NOMO-1 treated with dmso at 0.1 percent for 144 hours (cell line): ENCODE results near the gene KRTAP4-9.
"Not testable (repeated sequence)": the region's sequence is repeated elsewhere in the genome, so short reads cannot be mapped to it uniquely, and the experiment has no call there.

Experiments
- DNase-seq: peaks from one replicate; lab custom pipeline; 2025; ENCODE audit not compliant: unreplicated experiment; lab: John Stamatoyannopoulos, UW

KRTAP4-9 gene

DNA sequence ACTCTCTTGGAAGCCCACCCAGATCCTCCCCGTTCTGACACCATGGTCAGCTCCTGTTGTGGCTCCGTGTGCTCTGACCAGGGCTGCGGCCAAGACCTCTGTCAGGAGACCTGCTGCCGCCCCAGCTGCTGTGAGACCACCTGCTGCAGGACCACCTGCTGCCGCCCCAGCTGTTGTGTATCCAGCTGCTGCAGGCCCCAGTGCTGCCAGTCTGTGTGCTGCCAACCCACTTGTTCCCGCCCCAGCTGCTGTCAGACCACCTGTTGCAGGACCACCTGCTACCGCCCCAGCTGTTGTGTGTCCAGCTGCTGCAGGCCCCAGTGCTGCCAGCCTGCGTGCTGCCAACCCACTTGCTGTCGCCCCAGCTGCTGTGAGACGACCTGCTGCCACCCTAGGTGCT lies at the start of gene KRTAP4-9:
Gene KRTAP4-9, plus strand, starts transcription at position 43 of the 400 bp plus-strand sequence. Its CDS starts 0 bp downstream, at position 43.
- DNase-seq = not testable (repeated sequence)

DNA sequence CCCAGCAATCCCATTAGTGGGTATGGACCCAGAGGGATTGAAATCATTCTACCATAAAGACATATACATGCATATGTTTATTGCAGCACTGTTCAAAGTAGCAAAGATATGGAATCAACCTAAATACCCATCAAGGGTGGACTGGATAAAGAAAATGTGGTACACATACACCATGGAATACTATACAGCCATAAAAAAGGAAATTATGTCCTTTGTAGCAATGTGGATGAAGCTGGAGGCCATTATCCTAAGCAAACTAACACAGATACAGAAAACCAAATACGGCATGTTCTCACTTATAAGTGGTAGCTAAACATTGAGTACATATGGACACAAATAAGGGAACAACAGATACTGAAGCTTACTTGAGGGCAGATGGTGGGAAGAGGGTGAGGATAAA lies 47.6 kb upstream of the KRTAP4-9 start:
- no peak for DNase-seq

DNA sequence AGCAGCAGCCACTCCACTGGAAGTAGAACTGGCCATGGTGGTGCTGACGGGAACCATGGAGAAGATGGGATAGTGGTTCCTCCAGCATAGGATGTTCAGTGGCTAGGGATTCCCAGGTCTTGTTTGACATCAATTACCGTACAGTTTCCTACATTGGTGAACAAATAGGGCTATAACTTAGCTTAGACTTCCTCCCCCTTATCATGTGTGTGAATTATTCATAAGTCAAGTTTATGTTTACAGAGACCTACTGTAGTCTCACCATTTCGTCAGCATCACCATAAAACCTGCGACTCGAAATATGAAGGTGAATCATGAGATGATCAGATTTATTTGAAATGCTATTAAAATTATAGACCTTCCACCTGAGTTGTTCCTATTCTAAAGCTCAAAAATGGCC lies 46.4 kb upstream of the KRTAP4-9 start:
- DNase-seq = no peak

DNA sequence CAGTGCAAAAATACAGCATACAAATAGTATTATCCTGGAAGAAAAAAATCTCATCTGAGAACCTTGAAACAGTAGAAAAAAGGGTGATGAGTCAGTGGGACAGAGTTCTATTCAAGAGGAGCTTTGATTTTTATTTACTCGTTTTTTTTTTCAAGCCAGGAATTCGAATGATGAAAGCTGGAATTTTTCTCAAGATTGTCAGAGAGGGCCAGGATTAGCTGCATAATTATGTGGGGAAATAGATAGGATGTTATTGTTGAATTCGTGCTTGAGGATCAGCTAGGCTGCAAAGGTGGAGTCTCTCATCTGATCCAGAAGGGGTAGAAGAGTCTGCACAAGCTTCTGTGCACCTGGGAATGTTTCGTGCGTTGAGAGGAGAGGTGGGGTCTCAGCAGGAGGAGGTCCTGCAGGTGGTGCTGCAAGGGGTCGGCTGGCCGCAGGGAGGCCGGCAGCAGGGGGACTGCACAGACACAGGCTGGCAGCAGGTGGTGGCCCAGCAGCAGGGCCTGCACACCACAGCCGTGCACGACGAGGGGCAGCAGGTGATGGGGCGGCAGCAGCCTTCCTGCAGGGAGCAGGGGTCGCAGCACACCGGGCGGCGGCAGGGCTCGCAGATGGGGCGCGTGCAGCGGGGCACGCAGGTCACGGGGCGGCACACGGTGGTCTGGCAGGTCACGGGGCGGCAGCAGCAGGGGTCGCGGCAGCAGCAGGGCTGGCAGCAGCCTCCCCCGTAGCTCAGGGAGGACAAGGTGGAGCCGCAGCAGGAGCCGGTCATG lies 45.7 kb upstream of the KRTAP4-9 start:
- not testable (repeated sequence) for DNase-seq

DNA sequence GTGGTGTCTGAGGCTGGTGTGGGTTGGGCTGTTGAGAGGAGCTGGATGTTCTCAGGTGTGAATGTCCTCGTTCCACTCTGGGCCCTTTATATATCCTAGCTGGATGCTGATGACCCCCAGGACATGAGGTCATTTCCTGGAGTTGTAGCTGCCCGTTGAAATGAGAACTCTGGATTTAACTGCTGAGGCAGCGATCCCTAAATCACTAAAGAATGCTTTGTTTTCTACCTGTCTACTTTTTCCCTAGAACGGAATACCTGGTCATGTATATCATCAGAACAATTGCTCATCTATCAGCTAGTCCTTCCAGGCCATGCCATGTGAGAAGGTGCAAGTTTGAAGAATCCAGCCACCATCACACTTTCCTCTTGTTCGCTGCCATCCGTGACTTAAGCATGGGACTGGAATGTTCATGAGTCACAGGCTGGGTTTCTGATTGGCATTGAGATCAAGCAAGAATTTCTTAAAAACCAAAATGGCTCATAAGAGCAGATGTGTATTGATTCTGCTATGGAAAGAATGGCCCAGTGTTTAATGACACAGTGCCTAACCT lies 45.1 kb upstream of the KRTAP4-9 start, which contains the start of gene KRTAP2-3:
Gene KRTAP2-3, minus strand, starts transcription at position 63 of the 553 bp plus-strand sequence. CDS start 64 bp downstream, outside the sequence.
- no peak for DNase-seq

DNA sequence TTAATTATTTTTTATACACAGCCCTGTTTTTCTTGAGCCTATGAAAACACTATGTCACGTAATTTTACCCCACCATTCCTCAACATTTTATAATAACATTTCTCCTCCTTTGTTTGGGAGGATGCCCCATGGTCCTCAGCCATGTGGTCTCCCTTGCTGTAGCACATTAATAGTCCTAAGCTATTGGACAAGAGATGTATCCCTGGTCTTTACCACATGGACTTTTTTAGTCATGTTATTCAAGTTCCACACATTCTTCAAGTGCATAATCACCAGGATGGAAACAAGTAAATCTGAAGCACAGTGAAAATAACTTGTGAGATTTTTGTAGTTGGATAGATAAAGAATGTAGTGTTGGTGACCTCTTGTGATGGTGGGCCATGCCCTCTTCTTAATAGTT lies 43.2 kb upstream of the KRTAP4-9 start:
- no peak for DNase-seq

DNA sequence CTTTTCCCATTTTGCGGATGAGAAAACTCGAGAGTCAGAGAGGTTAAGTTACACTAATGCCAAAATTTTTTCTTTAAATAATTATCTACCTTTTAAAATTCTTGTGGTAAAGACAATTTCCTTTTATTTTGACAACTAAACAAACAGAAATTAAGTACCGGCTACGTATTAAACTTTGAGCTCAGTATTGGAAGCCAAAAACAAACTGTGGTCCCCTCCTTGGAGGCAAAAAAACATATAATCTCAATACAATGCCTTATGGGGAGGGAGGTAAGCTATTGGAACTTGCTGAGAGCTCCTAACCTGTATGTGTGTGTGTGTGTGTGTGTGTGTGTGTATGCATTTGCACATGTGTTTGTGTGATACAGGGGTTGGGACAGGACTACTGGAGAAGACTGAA lies 41.7 kb upstream of the KRTAP4-9 start:
- DNase-seq = no peak

DNA sequence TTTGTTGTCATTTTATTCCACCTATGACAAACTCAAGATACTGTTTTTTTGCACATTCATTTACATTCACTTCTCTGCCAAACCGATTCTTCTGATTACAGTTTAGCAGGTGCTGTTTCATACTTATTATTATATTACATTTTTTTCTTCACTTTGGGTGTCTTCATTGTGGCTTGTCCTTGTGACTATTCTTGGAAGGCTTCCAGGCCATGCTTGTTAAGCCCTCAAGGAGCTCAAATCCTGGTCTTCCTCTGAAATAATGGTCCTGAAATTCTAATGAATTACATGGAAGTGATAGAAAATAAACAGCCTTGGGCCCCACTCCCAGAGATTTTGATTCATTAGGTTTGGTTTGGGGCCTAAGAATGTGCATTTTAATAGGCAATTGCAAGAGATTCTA lies 40.9 kb upstream of the KRTAP4-9 start:
- no peak for DNase-seq

DNA sequence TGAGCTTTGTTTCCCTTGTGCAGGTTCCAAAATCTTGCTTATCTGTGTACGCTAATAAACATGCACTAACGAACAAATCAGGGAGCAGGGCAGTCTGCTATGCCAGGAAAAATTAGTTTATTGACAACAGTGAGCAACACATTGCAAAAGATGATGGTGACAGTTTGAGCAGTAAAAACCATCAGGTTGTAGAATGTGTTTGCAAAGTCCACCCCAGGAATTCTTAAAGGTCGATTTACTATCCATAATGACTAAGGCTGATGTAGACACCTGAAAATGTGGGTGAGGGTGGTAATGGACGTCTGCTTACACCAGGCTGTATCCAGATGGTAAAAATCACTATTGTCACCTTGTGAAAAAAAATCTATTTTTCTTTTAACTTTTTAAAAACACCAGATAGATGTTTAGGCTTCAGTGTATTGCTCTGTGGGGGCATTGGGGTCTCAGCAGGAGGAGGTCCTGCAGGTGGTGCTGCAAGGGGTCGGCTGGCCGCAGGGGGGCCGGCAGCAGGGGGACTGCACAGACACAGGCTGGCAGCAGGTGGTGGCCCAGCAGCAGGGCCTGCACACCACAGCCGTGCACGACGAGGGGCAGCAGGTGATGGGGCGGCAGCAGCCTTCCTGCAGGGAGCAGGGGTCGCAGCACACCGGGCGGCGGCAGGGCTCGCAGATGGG lies 40.0 kb upstream of the KRTAP4-9 start:
- DNase-seq = not testable (repeated sequence)

DNA sequence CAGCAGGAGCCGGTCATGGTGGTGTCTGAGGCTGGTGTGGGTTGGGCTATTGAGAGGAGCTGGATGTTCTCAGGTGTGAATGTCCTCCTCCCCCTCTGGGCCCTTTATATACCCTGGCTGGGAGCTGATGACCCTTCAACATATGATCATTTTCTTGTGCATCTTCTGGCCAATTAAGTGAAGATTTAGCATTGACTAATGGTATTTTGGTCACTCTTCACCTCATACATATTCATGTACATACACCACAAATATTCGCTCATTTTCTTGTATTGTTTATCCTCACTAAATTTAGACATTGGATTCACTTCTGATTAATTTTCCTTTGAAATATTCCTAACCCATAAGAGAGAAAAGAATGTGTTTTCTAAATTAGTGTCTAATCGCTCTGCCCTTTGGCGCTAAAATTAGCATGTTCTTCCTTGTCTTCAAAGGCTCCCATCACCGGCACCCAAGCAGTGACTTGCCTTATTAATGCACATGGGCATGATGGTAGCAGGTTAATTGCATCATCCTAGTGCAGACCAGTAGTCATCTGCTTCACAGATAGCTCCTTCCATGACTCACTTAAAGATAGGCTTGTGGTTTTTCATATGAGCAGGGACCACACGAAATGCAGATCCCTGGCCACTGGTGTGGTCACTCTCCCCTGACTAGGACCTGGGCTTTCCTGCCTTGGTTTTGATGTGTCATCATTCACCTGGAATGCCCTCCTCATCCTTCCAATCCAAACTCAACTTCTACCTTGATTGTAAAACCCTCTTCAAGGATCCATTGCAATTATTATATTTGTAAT lies 39.2 kb upstream of the KRTAP4-9 start, which contains the start of gene KRTAP2-4:
Gene KRTAP2-4, minus strand, starts transcription at position 51 of the 796 bp plus-strand sequence. Its CDS starts 34 bp downstream, at position 17.
- DNase-seq = no peak

DNA sequence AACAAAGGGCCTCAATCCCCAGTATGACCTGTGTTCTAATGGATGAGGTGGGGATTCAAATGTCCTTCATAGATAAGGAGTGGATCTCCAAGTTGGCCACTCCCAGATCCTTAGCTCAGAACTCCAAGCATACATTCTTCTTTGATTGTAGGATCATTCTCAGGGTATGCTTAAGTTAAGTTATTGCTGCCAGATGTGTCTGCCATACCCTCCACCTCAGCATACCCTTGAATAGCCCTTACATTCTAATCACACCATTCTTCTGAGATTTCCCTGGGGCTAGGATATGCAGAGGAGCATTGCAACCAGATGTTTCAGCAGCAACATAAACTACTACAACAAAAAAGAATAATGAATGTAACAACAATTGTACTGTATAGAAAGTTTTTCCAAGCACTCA lies 37.9 kb upstream of the KRTAP4-9 start:
- no peak for DNase-seq

DNA sequence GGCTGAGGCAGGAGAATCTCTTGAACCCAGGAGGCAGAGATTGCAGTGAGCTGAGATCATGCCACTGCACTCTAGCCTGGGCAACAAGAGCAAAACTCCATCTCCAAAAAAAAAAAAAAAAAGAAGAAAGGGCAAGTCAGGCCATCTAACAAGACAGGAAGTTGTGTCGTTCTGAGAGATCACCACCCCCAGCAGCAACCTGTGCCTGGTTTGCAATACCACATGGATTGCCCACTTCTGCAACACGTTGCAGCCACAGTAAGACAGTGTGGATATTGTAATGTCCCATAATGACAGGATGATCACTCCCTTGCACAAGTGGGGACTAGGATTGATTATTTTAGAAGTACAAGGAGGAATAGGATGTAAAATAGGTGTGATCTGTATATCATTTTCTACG lies 36.2 kb upstream of the KRTAP4-9 start:
- no peak for DNase-seq

DNA sequence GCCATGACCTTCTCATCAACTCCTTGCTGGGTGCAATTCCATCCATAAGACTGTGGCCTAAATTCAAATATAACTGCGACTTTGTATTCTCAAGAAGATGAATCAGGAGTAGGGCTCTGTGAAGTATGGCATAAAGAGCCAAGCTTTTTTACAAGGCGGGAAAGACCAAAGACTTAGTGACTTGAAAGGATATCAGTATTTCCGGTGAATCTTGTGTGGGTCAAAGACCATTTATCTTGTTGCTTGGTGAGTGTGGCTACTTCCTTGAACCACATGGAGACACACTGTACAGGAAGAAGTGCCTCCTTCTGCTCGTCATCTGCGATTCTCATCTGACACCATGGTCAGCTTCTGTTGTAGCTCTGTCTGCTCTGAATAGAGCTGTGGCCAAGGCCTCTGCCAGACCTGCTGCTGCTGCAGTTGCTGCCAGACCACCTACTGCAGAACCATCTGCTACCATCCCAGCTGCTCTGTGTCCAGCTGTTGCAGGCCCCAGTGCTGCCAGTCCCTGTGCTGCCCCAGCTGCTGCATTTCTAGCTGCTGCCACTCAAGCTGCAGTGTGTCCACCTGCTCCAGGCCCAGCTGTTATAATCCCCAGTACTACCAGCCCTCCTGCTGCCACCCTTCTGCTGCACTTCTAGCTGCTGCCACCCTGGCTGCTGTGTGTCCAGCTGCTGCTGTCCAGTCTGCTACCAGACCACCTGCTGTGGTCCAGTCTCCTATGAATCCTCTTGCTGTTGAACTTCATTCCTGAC lies 33.4 kb upstream of the KRTAP4-9 start:
- DNase-seq = no peak

DNA sequence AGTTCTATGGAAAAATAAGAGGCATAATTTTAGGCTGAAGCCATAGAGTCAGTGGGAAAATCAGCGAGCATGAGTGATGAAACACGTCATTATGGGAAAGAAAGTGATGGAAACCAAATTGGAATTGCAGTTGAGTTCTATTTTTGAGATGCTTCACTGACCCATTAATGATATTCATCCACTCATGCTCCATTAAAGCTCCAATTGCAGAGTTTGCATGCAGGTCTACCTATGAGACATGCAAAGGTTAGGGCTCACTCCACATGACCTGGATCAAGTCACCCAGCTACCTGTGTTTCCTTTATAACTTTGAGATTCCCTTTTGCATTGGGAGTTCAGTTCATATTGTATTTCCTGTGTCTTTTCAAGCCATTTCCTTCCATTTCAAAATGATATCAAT lies 31.5 kb upstream of the KRTAP4-9 start:
- DNase-seq = no peak

DNA sequence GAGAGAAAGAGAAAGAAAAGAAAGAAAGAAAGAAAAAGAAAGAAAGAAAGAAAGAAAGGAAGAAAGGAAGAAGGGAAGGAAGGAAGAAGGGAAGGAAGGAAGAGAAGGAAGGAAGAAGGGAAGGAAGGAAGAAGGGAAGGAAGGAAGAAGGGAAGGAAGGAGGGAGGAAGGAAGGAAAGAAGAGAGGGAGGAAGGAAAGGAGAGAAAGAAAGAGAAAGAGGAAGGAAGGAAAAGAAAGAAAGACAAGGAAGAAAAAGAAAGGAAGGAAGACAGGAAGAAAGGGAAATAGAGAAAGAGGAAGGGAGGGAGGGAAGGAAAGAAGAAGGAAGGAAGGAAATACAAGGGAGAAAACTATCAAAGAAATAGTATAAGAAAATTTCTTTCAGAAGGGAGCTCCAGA lies 28.4 kb upstream of the KRTAP4-9 start:
- no peak for DNase-seq

DNA sequence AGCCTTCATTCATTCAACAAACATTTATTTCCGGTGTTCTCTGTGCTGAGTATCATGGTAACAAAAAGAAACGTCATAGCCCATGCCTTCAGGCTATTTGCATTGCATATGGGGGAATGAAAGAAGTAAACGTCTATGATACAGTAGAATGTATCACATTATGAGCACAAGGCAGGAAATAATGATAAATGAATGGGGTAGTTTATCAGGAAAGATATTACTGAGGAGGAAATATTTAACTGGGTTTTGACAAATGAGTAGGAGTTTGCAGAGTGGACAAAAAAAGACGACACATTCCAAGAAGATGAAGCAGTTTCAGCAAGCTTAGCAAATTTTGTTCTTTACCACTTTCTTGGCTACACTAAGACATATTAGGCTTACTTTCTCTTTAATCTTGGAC lies 22.6 kb upstream of the KRTAP4-9 start:
- DNase-seq = no peak

DNA sequence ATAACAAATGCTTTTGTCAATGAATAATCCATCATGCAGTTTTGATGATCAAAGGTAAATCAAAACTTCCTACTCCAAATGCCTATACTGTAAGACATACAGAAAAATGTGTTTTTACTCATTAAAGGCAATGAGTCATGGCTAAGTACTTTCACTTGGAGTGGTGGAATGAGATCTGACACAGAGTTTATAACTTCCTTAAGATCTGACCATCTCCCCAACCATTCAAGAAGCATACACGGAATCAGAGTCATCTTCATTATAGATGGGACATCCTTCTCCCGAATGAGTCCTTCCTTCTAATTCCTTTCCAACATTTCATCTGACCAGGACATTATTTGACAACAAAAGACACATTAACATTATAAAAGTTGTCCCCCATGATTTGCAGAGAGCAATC lies 21.8 kb upstream of the KRTAP4-9 start:
- DNase-seq = not testable (repeated sequence)

DNA sequence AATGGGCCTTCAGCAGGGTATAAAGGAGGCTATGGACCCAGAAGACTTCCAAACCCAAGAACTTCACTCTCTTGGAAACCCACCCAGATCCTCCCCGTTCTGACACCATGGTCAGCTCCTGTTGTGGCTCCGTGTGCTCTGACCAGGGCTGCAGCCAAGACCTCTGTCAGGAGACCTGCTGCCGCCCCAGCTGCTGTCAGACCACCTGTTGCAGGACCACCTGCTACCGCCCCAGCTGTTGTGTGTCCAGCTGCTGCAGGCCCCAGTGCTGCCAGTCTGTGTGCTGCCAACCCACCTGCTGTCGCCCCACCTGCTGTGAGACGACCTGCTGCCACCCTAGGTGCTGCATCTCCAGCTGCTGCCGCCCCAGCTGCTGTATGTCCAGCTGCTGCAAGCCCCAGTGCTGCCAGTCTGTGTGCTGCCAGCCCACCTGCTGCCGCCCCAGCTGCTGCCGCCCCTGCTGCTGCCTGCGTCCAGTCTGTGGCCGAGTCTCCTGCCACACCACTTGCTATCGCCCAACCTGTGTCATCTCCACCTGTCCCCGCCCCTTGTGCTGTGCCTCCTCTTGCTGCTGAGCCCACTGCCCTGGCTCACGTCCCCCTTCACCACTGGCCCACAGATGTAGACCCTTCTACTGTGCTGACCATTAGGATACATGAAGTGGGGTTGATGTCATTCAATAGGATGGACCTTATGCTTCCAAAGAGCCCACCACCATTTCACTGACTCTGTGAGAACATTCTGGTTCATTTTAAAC lies 20.9 kb upstream of the KRTAP4-9 start, which contains the start of gene KRTAP4-7:
Gene KRTAP4-7, plus strand, starts transcription at position 51 of the 757 bp plus-strand sequence. Its CDS starts 57 bp downstream, at position 108.
- not testable (repeated sequence) for DNase-seq

DNA sequence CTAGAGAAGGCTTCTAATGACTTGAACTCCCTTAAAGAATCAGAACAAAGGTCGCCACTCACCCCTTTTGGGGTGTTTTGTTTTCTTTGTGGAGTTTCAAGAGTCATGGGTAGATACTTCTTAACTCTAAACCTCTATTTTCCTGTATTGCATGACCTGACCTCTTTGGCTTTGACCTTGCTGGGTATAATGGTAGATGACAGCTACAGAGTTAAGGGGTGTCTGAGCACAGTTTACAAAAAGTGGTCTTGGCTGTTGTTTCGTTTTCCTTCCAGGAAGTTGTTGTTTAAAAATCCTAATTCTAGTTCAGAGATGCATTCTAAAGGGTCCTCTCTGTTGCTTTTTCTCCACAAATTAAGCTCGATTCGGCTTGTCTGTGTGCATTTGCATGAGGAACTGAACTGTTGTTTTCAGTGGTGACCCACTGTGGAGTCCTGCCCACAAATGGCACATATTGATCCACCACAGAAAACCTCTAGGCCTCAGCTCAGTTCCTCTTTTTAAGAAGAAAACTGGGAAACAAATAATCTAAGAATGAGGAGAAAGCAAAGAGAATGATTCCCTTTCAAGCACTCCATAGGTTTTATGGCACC lies 16.3 kb upstream of the KRTAP4-9 start:
- not testable (repeated sequence) for DNase-seq
